HepG2 (cell line): Measurements from ENCODE around the gene ECPAS. TPM values are rescaled to one million over a fixed set of nuclear protein-coding genes. Genes with fewer than 3 reads are reported as not detected.

Experiments used
- CSRNP1 ChIP-seq: sonication (generic); formaldehyde crosslinking; IDR thresholded peaks from 2 replicates; pipeline ENCODE4 v1.8.1; 2023; ENCODE audit warnings: mild to moderate bottlenecking, missing genetic modification reagents
- ESRRA ChIP-seq: sonication (generic); formaldehyde crosslinking; IDR thresholded peaks from 2 replicates; pipeline ENCODE4 v1.5.1; 2020; ENCODE audit warnings: mild to moderate bottlenecking, low read depth, missing genetic modification reagents
- GTF2F1 ChIP-seq: fragments of 150-350 bp; IDR thresholded peaks from 2 replicates; pipeline ENCODE4 v1.6.1; 2014; ENCODE audit warnings: low read length
- MAF1 ChIP-seq: sonication (generic); formaldehyde crosslinking; IDR thresholded peaks from 2 replicates; pipeline ENCODE4 v1.5.0; 2020; ENCODE audit warnings: missing genetic modification reagents, borderline replicate concordance
- MED1 ChIP-seq: sonication (generic); formaldehyde crosslinking; IDR thresholded peaks from 2 replicates; pipeline ENCODE4 v1.4.0; 2020; ENCODE audit warnings: missing genetic modification reagents
- MYC ChIP-seq: sonication (generic); formaldehyde crosslinking; IDR thresholded peaks from 2 replicates; pipeline ENCODE4 v1.9.0; 2021; ENCODE audit warnings: missing genetic modification reagents, borderline replicate concordance
- NCOA2 ChIP-seq: sonication (generic); formaldehyde crosslinking; IDR thresholded peaks from 2 replicates; pipeline ENCODE4 v1.8.0; 2022; ENCODE audit warnings: inconsistent platforms
- RARA ChIP-seq: IDR thresholded peaks from 2 replicates; pipeline ENCODE4 v1.6.1; 2016; ENCODE audit warnings: missing genetic modification reagents, missing compliant biosample characterization
- RFX3 ChIP-seq: IDR thresholded peaks from 2 replicates; pipeline ENCODE4 v1.6.1; 2016; ENCODE audit warnings: missing biosample characterization, missing genetic modification reagents
- SALL1 ChIP-seq: sonication (generic); formaldehyde crosslinking; IDR thresholded peaks from 2 replicates; pipeline ENCODE4 v1.8.0; 2022; ENCODE audit warnings: mild to moderate bottlenecking, missing genetic modification reagents
- SIX1 ChIP-seq: sonication (generic); formaldehyde crosslinking; IDR thresholded peaks from 2 replicates; pipeline ENCODE4 v1.4.0; 2020; ENCODE audit warnings: missing genetic modification reagents, borderline replicate concordance
- SSRP1 ChIP-seq: IDR thresholded peaks from 2 replicates; pipeline ENCODE4 v1.6.1; 2016; ENCODE audit warnings: control low read depth
- TOPORS ChIP-seq: sonication (generic); formaldehyde crosslinking; IDR thresholded peaks from 2 replicates; pipeline ENCODE4 v1.8.0; 2023; ENCODE audit warnings: mild to moderate bottlenecking, missing genetic modification reagents
- ZNF138 ChIP-seq: sonication (generic); formaldehyde crosslinking; IDR thresholded peaks from 2 replicates; pipeline ENCODE4 v1.5.0; 2020; ENCODE audit warnings: mild to moderate bottlenecking, low read depth, missing genetic modification reagents
- ZNF275 ChIP-seq: sonication (generic); formaldehyde crosslinking; IDR thresholded peaks from 2 replicates; pipeline ENCODE4 v1.8.0; 2022; ENCODE audit warnings: missing genetic modification reagents, mild to moderate bottlenecking, inconsistent platforms, borderline replicate concordance
- ZNF652 ChIP-seq: IDR thresholded peaks from 2 replicates; pipeline ENCODE4 v1.6.1; 2016; ENCODE audit warnings: low read depth, borderline replicate concordance
- ZNF782 ChIP-seq: sonication (generic); formaldehyde crosslinking; IDR thresholded peaks from 2 replicates; pipeline ENCODE4 v1.4.0; 2020; ENCODE audit warnings: missing genetic modification reagents, mild to moderate bottlenecking, borderline replicate concordance
- ZNF788 ChIP-seq: sonication (generic); formaldehyde crosslinking; IDR thresholded peaks from 2 replicates; pipeline ENCODE4 v1.5.0; 2020; ENCODE audit warnings: mild to moderate bottlenecking, missing genetic modification reagents, borderline replicate concordance
- ZSCAN30 ChIP-seq: sonication (generic); formaldehyde crosslinking; IDR thresholded peaks from 2 replicates; pipeline ENCODE4 v1.5.0; 2020; ENCODE audit warnings: mild to moderate bottlenecking, missing genetic modification reagents
- polyA plus RNA-seq, 8 experiments: library from polyadenylated mRNA; depleted of rRNA in 3 of 8; stranded (reverse) in 7 of 8; unstranded in 1 of 8; fragments of >200 nt; fragmentation: Illumina TruSeq in 4 of 8; extraction: Trizol in 4 of 8; gene quantifications; 2 replicates each; pipeline versions ENCODE4 v1.2.1 to v1.2.3, GENCODE V29; 2011 to 2016; ENCODE audit warnings: low read depth in 4 of 8, missing spikeins in 1 of 8, mixed read lengths in 1 of 8; ENCODE audit not compliant: insufficient read depth in 1 of 8
- total RNA-seq, 5 experiments: library from RNA; depleted of rRNA; stranded (reverse); fragments of >200 nt; fragmentation: Illumina TruSeq; extraction: Trizol; gene quantifications; 2 replicates each; pipeline ENCODE4 v1.2.3, GENCODE V29; 2016; ENCODE audit warnings: low read depth in 1 of 5
- TF ChIP-seq, protein P1 (sequence below): sonication (generic); formaldehyde crosslinking; IDR thresholded peaks from 2 replicates; pipeline ENCODE4 v1.5.0; 2020; ENCODE audit warnings: mild to moderate bottlenecking, missing genetic modification reagents, borderline replicate concordance

ECPAS gene
- total and polyA plus RNA-seq, 2 of the 13 experiments (the other 11 are each of a cell fraction or from before 2014, with no cell fraction given) = 35.3 to 58.0 TPM

DNA sequence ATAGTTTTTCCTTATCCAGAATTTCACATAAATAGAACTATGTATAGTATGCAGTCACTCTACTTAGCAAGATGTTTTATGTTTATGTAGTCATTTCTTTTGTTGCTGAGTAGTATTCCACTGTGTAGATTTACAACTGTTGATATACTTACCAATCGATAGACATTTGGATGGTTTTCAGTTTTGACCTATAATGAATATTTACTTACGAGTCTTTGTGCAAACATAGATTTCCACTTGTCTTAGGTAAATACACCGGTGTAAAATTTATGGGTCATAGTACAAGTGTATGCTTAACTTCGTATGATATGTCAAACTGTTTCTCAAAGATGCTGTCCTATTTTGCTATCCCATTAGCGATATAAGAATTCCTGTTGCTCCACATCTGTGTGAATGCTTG, 134.4 kb downstream of the ECPAS start (continued):
- TF ChIP-seq, protein P1, sequence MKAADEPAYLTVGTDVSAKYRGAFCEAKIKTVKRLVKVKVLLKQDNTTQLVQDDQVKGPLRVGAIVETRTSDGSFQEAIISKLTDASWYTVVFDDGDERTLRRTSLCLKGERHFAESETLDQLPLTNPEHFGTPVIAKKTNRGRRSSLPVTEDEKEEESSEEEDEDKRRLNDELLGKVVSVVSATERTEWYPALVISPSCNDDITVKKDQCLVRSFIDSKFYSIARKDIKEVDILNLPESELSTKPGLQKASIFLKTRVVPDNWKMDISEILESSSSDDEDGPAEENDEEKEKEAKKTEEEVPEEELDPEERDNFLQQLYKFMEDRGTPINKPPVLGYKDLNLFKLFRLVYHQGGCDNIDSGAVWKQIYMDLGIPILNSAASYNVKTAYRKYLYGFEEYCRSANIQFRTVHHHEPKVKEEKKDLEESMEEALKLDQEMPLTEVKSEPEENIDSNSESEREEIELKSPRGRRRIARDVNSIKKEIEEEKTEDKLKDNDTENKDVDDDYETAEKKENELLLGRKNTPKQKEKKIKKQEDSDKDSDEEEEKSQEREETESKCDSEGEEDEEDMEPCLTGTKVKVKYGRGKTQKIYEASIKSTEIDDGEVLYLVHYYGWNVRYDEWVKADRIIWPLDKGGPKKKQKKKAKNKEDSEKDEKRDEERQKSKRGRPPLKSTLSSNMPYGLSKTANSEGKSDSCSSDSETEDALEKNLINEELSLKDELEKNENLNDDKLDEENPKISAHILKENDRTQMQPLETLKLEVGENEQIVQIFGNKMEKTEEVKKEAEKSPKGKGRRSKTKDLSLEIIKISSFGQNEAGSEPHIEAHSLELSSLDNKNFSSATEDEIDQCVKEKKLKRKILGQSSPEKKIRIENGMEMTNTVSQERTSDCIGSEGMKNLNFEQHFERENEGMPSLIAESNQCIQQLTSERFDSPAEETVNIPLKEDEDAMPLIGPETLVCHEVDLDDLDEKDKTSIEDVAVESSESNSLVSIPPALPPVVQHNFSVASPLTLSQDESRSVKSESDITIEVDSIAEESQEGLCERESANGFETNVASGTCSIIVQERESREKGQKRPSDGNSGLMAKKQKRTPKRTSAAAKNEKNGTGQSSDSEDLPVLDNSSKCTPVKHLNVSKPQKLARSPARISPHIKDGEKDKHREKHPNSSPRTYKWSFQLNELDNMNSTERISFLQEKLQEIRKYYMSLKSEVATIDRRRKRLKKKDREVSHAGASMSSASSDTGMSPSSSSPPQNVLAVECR (CRISPR knock-in tag) = no peak
- TF ChIP-seq MYC (CRISPR knock-in tag) (no peak), SIX1 (CRISPR knock-in tag) (peak; percentile 93; the same call in 1 of the 2 replicates), ZSCAN30 (CRISPR knock-in tag) (no peak), ZNF138 (no peak), GTF2F1 (no peak), ZNF652 (0 out of 2 replicates have a peak, but pooled peaks have one; percentile 31), CSRNP1 (CRISPR knock-in tag) (no peak), MAF1 (CRISPR knock-in tag) (no peak), SSRP1 (no peak), MED1 (CRISPR knock-in tag) (peak; percentile 41), TOPORS (no peak), ESRRA (CRISPR knock-in tag) (no peak), SALL1 (peak; percentile 39; the same call in 1 of the 2 replicates), RFX3 (no peak), ZNF782 (CRISPR knock-in tag) (no peak), ZNF788 (no peak), NCOA2 (CRISPR knock-in tag) (peak; percentile 83), RARA (peak; percentile 93), ZNF275 (no peak)
